Measurements from ENCODE around the gene FNDC3B. TPM values are rescaled to one million over a fixed set of nuclear protein-coding genes. Genes with fewer than 3 reads are reported as not detected.
A peak's percentile ranks its signal among the peaks of the same experiment; 100 is the strongest.

FNDC3B gene
- total and polyA plus RNA-seq, 2 donors (not counting 3 experiments of a cell fraction or from before 2014, with no cell fraction given): 91.6 to 295 TPM

- H3K9me1 ChIP-seq (replicated peaks; ENCODE audit: control insufficient read depth, extremely low read depth, insufficient read depth, low read length): no peaks in the 10 kb centered on the region
- DNase-seq (ENCODE audit: low read depth, low spot score) (peak; percentile 31), FAIRE-seq (peak; percentile 75)
- POLR2A ChIA-PET: interaction anchor here (0.6 kb wide), 1 partner anchor 29 kb away, joined by 3 read pairs; no protein-coding TSS in a partner anchor
- intact Hi-C loops (cut with micrococcal nuclease) (no loop called here), dilution Hi-C loops (cut with MboI; ENCODE audit: extremely low pct_ligation_motif_present, low sequenced_read_pairs) (no loop called here)
- no peaks in the 10 kb centered on the region for H3K9me3 ChIP-seq (replicated peaks; ENCODE audit: control insufficient read depth, insufficient read depth, low read length)
- H3K36me3 ChIP-seq (ENCODE audit: control insufficient read depth in 2 of 2, extremely low read depth in 1 of 2, insufficient read depth in 2 of 2, low read length in 2 of 2): peaks cover 0 to 2% of the 10 kb centered on the region in 2 experiments
- no peak overlapping the region for H2AFZ ChIP-seq (ENCODE audit: low read depth, low read length)
- H3K4me1 ChIP-seq (ENCODE audit: control insufficient read depth, extremely low read depth, insufficient read depth, low read length): peaks cover 22% of the 10 kb centered on the region
- no peaks in the 10 kb centered on the region for H3K27me3 ChIP-seq (ENCODE audit: control insufficient read depth in 2 of 2, insufficient read depth in 2 of 2, low read length in 2 of 2)
- H3K4me2 ChIP-seq (ENCODE audit: insufficient read depth, low read length): no peak overlapping the region
- H3K79me2 ChIP-seq (ENCODE audit: control insufficient read depth, insufficient read depth, low read length): peaks cover 94% of the 10 kb centered on the region
- no peak overlapping the region for H3K9ac ChIP-seq (replicated peaks; ENCODE audit: extremely low read depth, insufficient read depth, low read length)
- peaks cover 12% of the 10 kb centered on the region for H4K20me1 ChIP-seq (replicated peaks; ENCODE audit: control insufficient read depth, extremely low read depth, insufficient read depth, low read length)
- H3K4me3 ChIP-seq (replicated peaks in 1 of 3; ENCODE audit: insufficient read depth in 1 of 3, low read depth in 1 of 3, low read length in 3 of 3): no peak overlapping the region
- H3K27ac ChIP-seq (ENCODE audit: insufficient read depth, low read depth, low read length): no peak overlapping the region
- no TSS peak for BruUV-seq (replicated peaks)
- TF ChIP-seq, protein P1, sequence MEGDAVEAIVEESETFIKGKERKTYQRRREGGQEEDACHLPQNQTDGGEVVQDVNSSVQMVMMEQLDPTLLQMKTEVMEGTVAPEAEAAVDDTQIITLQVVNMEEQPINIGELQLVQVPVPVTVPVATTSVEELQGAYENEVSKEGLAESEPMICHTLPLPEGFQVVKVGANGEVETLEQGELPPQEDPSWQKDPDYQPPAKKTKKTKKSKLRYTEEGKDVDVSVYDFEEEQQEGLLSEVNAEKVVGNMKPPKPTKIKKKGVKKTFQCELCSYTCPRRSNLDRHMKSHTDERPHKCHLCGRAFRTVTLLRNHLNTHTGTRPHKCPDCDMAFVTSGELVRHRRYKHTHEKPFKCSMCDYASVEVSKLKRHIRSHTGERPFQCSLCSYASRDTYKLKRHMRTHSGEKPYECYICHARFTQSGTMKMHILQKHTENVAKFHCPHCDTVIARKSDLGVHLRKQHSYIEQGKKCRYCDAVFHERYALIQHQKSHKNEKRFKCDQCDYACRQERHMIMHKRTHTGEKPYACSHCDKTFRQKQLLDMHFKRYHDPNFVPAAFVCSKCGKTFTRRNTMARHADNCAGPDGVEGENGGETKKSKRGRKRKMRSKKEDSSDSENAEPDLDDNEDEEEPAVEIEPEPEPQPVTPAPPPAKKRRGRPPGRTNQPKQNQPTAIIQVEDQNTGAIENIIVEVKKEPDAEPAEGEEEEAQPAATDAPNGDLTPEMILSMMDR (IDR thresholded peaks at IDR 0.05; ENCODE audit: extremely low read depth in 1 of 2, insufficient read depth in 1 of 2, low read depth in 1 of 2, low read length in 2 of 2): no peak
- TF ChIP-seq POLR2AphosphoS5 (IDR thresholded peaks at IDR 0.05; ENCODE audit: insufficient read depth, low read depth, low read length): no peak
- TF ChIP-seq FOS (IDR thresholded peaks at IDR 0.05; ENCODE audit: borderline replicate concordance, insufficient read depth, low read length): no peak
- TF ChIP-seq JUN (IDR thresholded peaks at IDR 0.05; ENCODE audit: borderline replicate concordance, insufficient read depth, insufficient read length, low read depth): no peak
- CTCF ChIA-PET: interaction anchor here (0.9 to 2.1 kb wide), 5 partner anchors 9 to 21 kb away, joined by 3 to 5 read pairs (median 3); no protein-coding TSS in a partner anchor
These were observed 178.5 kb downstream of the FNDC3B start for GRCh38 chr3:172217877-172218276.
